Endodermal cell (in vitro differentiated cells): Measurements from ENCODE around the gene IGSF21. TPM values are rescaled to one million over a fixed set of nuclear protein-coding genes. Genes with fewer than 3 reads are reported as not detected.

Source experiments
- DNase-seq: peaks from one replicate; pipeline ENCODE4 v3.0.0-alpha.2; 2017
- H3K27ac ChIP-seq: 2 replicates; pipeline ENCODE4 v1.5.1; 2013; ENCODE audit warnings: mild to moderate bottlenecking, low read depth, low read length, moderate library complexity
- H3K27me3 ChIP-seq: 2 replicates; pipeline ENCODE4 v1.6.1; 2013; ENCODE audit warnings: mild to moderate bottlenecking, low read length, moderate library complexity; ENCODE audit not compliant: insufficient read depth, control insufficient read depth, poor library complexity, severe bottlenecking
- H3K36me3 ChIP-seq: 2 replicates; pipeline ENCODE4 v1.7.0; 2013; ENCODE audit warnings: mild to moderate bottlenecking, low read length, moderate library complexity; ENCODE audit not compliant: control insufficient read depth, insufficient read depth
- H3K4me1 ChIP-seq: one replicate; pipeline ENCODE4 v1.7.0; 2013; ENCODE audit warnings: low read length; ENCODE audit not compliant: control insufficient read depth, insufficient read depth
- H3K4me3 ChIP-seq: 2 replicates; pipeline ENCODE4 v1.5.1; 2013; ENCODE audit warnings: mild to moderate bottlenecking, low read length, moderate library complexity
- H3K9ac ChIP-seq: 2 replicates; pipeline ENCODE4 v1.6.1; 2013; ENCODE audit warnings: mild to moderate bottlenecking, low read length, moderate library complexity; ENCODE audit not compliant: poor library complexity, severe bottlenecking; ENCODE audit errors: extremely low read depth
- H3K9me3 ChIP-seq: 2 replicates; pipeline ENCODE4 v1.6.1; 2013; ENCODE audit warnings: mild to moderate bottlenecking, low read length, moderate library complexity; ENCODE audit not compliant: control insufficient read depth
- H3K27ac Mint-ChIP-seq: 2 replicates; pipeline ENCODE4 v1.8.0; 2020; ENCODE audit warnings: mixed read lengths
- H3K27me3 Mint-ChIP-seq: 2 replicates; pipeline ENCODE4 v1.8.0; 2021; ENCODE audit warnings: mild to moderate bottlenecking, mixed read lengths; ENCODE audit not compliant: insufficient read depth
- H3K36me3 Mint-ChIP-seq: 2 replicates; pipeline ENCODE4 v1.8.0; 2020; ENCODE audit warnings: low read depth, mixed read lengths
- H3K4me1 Mint-ChIP-seq: 2 replicates; pipeline ENCODE4 v1.8.0; 2020; ENCODE audit warnings: mixed read lengths
- H3K4me3 Mint-ChIP-seq: 2 replicates; pipeline ENCODE4 v1.8.0; 2020; ENCODE audit warnings: mild to moderate bottlenecking, moderate library complexity, mixed read lengths
- H3K9me3 Mint-ChIP-seq: 2 replicates; pipeline ENCODE4 v1.8.0; 2020; ENCODE audit warnings: mild to moderate bottlenecking, mixed read lengths
- WGBS, 2 experiments: methylation state at CpG; one replicate each; pipeline versions ENCODE4 v1.1.5 to v1.1.7; 2013; ENCODE audit warnings: missing lambda C conversion rate in 2 of 2, mixed read lengths in 1 of 2; ENCODE audit not compliant: insufficient coverage in 1 of 2, insufficient read length in 1 of 2; 5-methylcytosine and 5-hydroxymethylcytosine counted together
- total RNA-seq, 2 donors: library from RNA; stranded (reverse); fragmentation: NEBNext Ultra II Directional in 1 of 2; extraction: Animal tissue kit (Norgen Biotek cat#: 25700) in 1 of 2; gene quantifications; 2 replicates in 1 of 2; 3 replicates in 1 of 2; pipeline ENCODE4 v1.2.1, GENCODE V29; 2021
- TF ChIP-seq, protein P1 (sequence below): fragments of 200-600 bp; sonication (generic); conservative IDR thresholded peaks from 2 replicates; pipeline ENCODE4 v1.5.0; 2021; ENCODE audit warnings: antibody characterized with exemption, mild to moderate bottlenecking

Gene IGSF21
- total RNA-seq, 2 donors from 2014 or later, result 1.3 to 1.7 TPM

DNA sequence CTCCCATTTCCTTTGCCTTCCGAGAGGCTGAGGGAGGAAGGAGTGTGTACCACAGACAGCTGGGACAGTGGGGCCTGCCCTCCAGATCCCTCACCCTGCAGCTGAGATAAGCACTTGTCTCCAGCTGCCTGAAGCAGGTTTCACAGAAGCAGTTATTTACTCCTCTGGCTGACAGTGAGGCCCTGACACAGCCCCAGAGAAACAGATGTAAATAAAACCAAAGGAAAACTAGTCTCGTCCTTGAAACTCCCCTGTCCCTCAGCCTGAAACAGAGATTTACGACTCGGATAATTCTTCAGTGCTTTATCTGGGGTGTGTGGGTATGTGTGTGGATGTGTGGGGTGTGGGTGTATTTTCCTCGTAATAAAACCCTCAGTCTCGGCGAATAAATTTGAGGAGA, 181.1 kb downstream of the IGSF21 start:
- Mint-ChIP-seq H3K36me3 (no peaks in the 10 kb centered on the region), H3K9me3 (no peaks in the 10 kb centered on the region), H3K4me3 (no peak overlapping the region), H3K27me3 (peaks cover 2% of the 10 kb centered on the region), H3K27ac (peak overlapping the region; percentile 37), H3K4me1 (peaks cover 9% of the 10 kb centered on the region)
- H3K36me3 ChIP-seq, result no peaks in the 10 kb centered on the region
- no peak overlapping the region for H3K4me3 ChIP-seq
- TF ChIP-seq, protein P1, sequence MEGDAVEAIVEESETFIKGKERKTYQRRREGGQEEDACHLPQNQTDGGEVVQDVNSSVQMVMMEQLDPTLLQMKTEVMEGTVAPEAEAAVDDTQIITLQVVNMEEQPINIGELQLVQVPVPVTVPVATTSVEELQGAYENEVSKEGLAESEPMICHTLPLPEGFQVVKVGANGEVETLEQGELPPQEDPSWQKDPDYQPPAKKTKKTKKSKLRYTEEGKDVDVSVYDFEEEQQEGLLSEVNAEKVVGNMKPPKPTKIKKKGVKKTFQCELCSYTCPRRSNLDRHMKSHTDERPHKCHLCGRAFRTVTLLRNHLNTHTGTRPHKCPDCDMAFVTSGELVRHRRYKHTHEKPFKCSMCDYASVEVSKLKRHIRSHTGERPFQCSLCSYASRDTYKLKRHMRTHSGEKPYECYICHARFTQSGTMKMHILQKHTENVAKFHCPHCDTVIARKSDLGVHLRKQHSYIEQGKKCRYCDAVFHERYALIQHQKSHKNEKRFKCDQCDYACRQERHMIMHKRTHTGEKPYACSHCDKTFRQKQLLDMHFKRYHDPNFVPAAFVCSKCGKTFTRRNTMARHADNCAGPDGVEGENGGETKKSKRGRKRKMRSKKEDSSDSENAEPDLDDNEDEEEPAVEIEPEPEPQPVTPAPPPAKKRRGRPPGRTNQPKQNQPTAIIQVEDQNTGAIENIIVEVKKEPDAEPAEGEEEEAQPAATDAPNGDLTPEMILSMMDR, result no peak
- no peak overlapping the region for H3K27ac ChIP-seq
- H3K9ac ChIP-seq, result no peak overlapping the region
- DNase-seq, result no peak
- peaks cover 11% of the 10 kb centered on the region for H3K4me1 ChIP-seq
- H3K27me3 ChIP-seq, result no peaks in the 10 kb centered on the region
- WGBS, 2 experiments, result 85% methylated on average over 6 to 7 of the region's 7 CpGs
- H3K9me3 ChIP-seq, result no peaks in the 10 kb centered on the region

DNA sequence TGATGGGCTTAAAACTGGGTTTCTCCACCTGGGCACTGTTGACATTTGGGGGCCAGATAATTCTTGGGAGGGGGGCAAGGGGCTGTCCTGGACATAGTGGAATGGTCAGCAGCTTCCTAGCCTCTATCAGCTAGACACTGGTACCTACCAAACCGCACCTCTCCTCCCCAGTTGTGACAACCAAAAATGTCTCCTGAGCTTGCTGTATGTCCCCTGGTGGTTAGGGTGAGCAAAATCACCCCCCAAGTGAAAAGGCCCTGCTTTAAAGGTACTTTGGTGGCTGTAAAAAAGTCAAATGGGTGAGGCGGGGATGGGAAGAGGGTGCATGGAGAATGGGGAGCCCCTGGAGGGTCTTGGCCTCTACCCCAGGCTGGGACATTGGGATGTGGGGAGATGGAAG, 182.0 kb downstream of the IGSF21 start:
- no peaks in the 10 kb centered on the region for H3K9me3 Mint-ChIP-seq
- TF ChIP-seq, protein P1, result peak; percentile 51
- H3K9me3 ChIP-seq, result no peaks in the 10 kb centered on the region
- WGBS, 2 experiments, result 95% methylated on average over 2 of the region's 2 CpGs; no CpG with 5 or more reads in 1 of the 2 experiments
- H3K36me3 Mint-ChIP-seq, result no peaks in the 10 kb centered on the region
- peaks cover 11% of the 10 kb centered on the region for H3K4me1 ChIP-seq
- H3K27ac ChIP-seq, result no peak overlapping the region
- DNase-seq, result no peak
- H3K36me3 ChIP-seq, result no peaks in the 10 kb centered on the region
- H3K4me1 Mint-ChIP-seq, result peaks cover 9% of the 10 kb centered on the region
- no peaks in the 10 kb centered on the region for H3K27me3 ChIP-seq
- H3K27me3 Mint-ChIP-seq, result peaks cover 2% of the 10 kb centered on the region
- no peak overlapping the region for H3K9ac ChIP-seq
- H3K4me3 ChIP-seq, result no peak overlapping the region
- no peak overlapping the region for H3K4me3 Mint-ChIP-seq
- no peak overlapping the region for H3K27ac Mint-ChIP-seq

DNA sequence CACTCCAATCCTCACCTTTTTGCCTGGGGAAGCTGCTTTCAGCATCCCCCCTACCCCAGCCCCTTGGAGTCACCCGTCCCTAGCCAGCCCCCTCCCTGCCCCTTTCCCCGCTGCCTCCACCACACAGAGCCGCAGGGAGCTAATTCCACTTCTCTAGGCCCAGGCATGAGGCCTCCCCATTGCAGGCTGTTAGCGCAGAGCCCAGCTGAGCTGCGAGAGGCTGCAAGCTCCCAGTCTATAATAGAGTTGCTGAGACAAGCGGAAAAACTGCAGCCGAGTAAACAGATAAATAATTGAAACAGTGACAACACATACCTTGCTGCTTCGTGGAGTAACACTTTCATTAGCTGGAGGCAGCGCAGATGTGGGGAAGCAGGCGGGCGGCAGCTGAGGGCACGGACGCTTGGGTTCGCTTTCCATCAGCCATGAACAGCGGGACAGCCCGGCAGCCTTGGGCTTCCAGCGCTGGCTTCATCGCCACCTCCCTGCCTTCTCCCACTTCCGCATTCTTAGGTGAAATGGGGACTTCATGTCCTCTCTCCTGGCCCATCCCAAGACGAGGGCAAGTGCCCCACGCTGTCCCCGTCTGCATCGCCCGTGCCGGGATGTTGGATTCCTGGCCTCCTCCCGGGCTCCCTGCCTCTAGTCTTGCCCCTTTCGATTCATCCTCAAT, 183.3 kb downstream of the IGSF21 start:
- Mint-ChIP-seq H3K27ac (no peak overlapping the region), H3K4me1 (peaks cover 6% of the 10 kb centered on the region), H3K4me3 (no peak overlapping the region), H3K27me3 (peaks cover 7% of the 10 kb centered on the region), H3K36me3 (no peaks in the 10 kb centered on the region), H3K9me3 (no peaks in the 10 kb centered on the region)
- Histone ChIP-seq H3K36me3 (no peaks in the 10 kb centered on the region), H3K27ac (no peak overlapping the region), H3K4me1 (peaks cover 7% of the 10 kb centered on the region), H3K9me3 (no peaks in the 10 kb centered on the region), H3K9ac (no peak overlapping the region), H3K27me3 (no peaks in the 10 kb centered on the region), H3K4me3 (no peak overlapping the region)
- TF ChIP-seq, protein P1, result no peak
- WGBS, 2 experiments, result 71 to 79% methylated on average over 21 to 27 of the region's 27 CpGs
- DNase-seq, result peak; percentile 74
